Mesendoderm (in vitro differentiated cells): ENCODE measurements around the gene ETFB.

ENCODE experiments used
- DNase-seq: peaks from one replicate; pipeline ENCODE4 v3.0.0; 2013
- H2AK5ac ChIP-seq: 2 replicates; pipeline ENCODE4 v1.6.1; 2013; ENCODE audit warnings: low read length, inconsistent platforms
- H2BK120ac ChIP-seq: 2 replicates; pipeline ENCODE4 v1.6.1; 2013; ENCODE audit warnings: low read depth, mild to moderate bottlenecking, low read length, moderate library complexity, mixed read lengths
- H2BK15ac ChIP-seq: replicated peaks from 2 replicates; pipeline ENCODE4 v1.6.1; 2013; ENCODE audit warnings: low read depth, mild to moderate bottlenecking, moderate library complexity
- H2BK5ac ChIP-seq: 2 replicates; pipeline ENCODE4 v1.6.1; 2013; ENCODE audit warnings: low read length, inconsistent platforms
- H3K18ac ChIP-seq: 2 replicates; pipeline ENCODE4 v1.6.1; 2013; ENCODE audit warnings: mild to moderate bottlenecking, low read length, mixed read lengths
- H3K23ac ChIP-seq: one replicate; pipeline ENCODE4 v1.6.1; 2013; ENCODE audit warnings: low read length
- H3K27ac ChIP-seq: 2 replicates; pipeline ENCODE4 v1.5.1; 2013; ENCODE audit warnings: low read depth, mild to moderate bottlenecking, inconsistent platforms, low read length, moderate library complexity
- H3K27me3 ChIP-seq: 2 replicates; pipeline ENCODE4 v1.6.1; 2013; ENCODE audit warnings: low read length, control low read depth, mild to moderate bottlenecking, inconsistent platforms; ENCODE audit not compliant: insufficient read depth, poor library complexity
- H3K36me3 ChIP-seq: 2 replicates; pipeline ENCODE4 v1.6.1; 2013; ENCODE audit warnings: low read length, inconsistent platforms; ENCODE audit not compliant: control insufficient read depth, insufficient read depth
- H3K4ac ChIP-seq: one replicate; pipeline ENCODE4 v1.6.1; 2013; ENCODE audit warnings: low read depth, mild to moderate bottlenecking, low read length, moderate library complexity
- H3K4me1 ChIP-seq: 2 replicates; pipeline ENCODE4 v1.6.1; 2013; ENCODE audit warnings: low read depth, low read length, inconsistent platforms; ENCODE audit not compliant: control insufficient read depth
- H3K4me2 ChIP-seq: 2 replicates; pipeline ENCODE4 v1.6.1; 2013; ENCODE audit warnings: low read length
- H3K4me3 ChIP-seq: 2 replicates; pipeline ENCODE4 v1.5.1; 2013; ENCODE audit warnings: mild to moderate bottlenecking, low read length
- H3K56ac ChIP-seq: one replicate; pipeline ENCODE4 v1.6.1; 2013; ENCODE audit warnings: low read length
- H3K79me1 ChIP-seq: 2 replicates; pipeline ENCODE4 v1.6.1; 2013; ENCODE audit warnings: low read length, inconsistent platforms
- H3K79me2 ChIP-seq: 2 replicates; pipeline ENCODE4 v1.6.1; 2013; ENCODE audit warnings: mild to moderate bottlenecking, low read length; ENCODE audit not compliant: control insufficient read depth, insufficient read depth
- H3K9ac ChIP-seq: 2 replicates; pipeline ENCODE4 v1.6.1; 2013; ENCODE audit warnings: low read length, inconsistent platforms
- H4K5ac ChIP-seq: one replicate; pipeline ENCODE4 v1.6.1; 2013; ENCODE audit warnings: low read length
- H4K8ac ChIP-seq: one replicate; pipeline ENCODE4 v1.6.1; 2013; ENCODE audit warnings: low read depth, mild to moderate bottlenecking, control low read depth, low read length, moderate library complexity
- WGBS: extraction: QIAGEN DNeasy Blood & Tissue Kit; methylation state at CpG from one replicate; pipeline ENCODE4 v1.1.7; 2013; ENCODE audit warnings: low lambda C conversion rate, missing lambda C conversion rate; ENCODE audit not compliant: insufficient coverage; ENCODE audit errors: extremely low coverage; 5-methylcytosine and 5-hydroxymethylcytosine counted together

ETFB gene

GRCh38 chr19:51331193-51331592, 35.0 kb downstream of the ETFB start:
- no peak overlapping the region for H3K23ac ChIP-seq
- no peak overlapping the region for H2AK5ac ChIP-seq
- no peak overlapping the region for H3K4ac ChIP-seq
- H3K18ac ChIP-seq = no peak overlapping the region
- no peak overlapping the region for H2BK120ac ChIP-seq
- H3K27me3 ChIP-seq = no peaks in the 10 kb centered on the region
- H3K79me1 ChIP-seq = no peaks in the 10 kb centered on the region
- no peak overlapping the region for H3K9ac ChIP-seq
- H3K4me2 ChIP-seq = no peak overlapping the region
- no peak overlapping the region for H4K5ac ChIP-seq
- H2BK5ac ChIP-seq = no peak overlapping the region
- no peak overlapping the region for H3K56ac ChIP-seq
- H3K4me3 ChIP-seq = no peak overlapping the region
- H3K36me3 ChIP-seq = no peaks in the 10 kb centered on the region
- H3K79me2 ChIP-seq = no peaks in the 10 kb centered on the region
- no peak for DNase-seq
- H4K8ac ChIP-seq = no peak overlapping the region
- WGBS = no CpG with 5 or more reads among the region's 3 CpGs
- H2BK15ac ChIP-seq = no peak overlapping the region
- no peaks in the 10 kb centered on the region for H3K4me1 ChIP-seq
- no peak overlapping the region for H3K27ac ChIP-seq

GRCh38 chr19:51330366-51330765, 35.8 kb downstream of the ETFB start:
- no peak overlapping the region for H3K23ac ChIP-seq
- H3K36me3 ChIP-seq = no peaks in the 10 kb centered on the region
- no peak overlapping the region for H2BK120ac ChIP-seq
- no peaks in the 10 kb centered on the region for H3K79me2 ChIP-seq
- H3K18ac ChIP-seq = no peak overlapping the region
- no peak overlapping the region for H3K4me2 ChIP-seq
- no peak overlapping the region for H3K56ac ChIP-seq
- no peak overlapping the region for H3K4ac ChIP-seq
- no peaks in the 10 kb centered on the region for H3K79me1 ChIP-seq
- DNase-seq = no peak
- H2BK15ac ChIP-seq = no peak overlapping the region
- WGBS = no CpG with 5 or more reads among the region's 4 CpGs
- H4K8ac ChIP-seq = no peak overlapping the region
- H3K9ac ChIP-seq = no peak overlapping the region
- no peak overlapping the region for H2BK5ac ChIP-seq
- no peaks in the 10 kb centered on the region for H3K27me3 ChIP-seq
- H3K27ac ChIP-seq = no peak overlapping the region
- no peak overlapping the region for H3K4me3 ChIP-seq
- H2AK5ac ChIP-seq = no peak overlapping the region
- H3K4me1 ChIP-seq = no peaks in the 10 kb centered on the region
- no peak overlapping the region for H4K5ac ChIP-seq

GRCh38 chr19:51329411-51329810, 36.8 kb downstream of the ETFB start:
- H3K23ac ChIP-seq = no peak overlapping the region
- H2BK15ac ChIP-seq = no peak overlapping the region
- no peak overlapping the region for H3K56ac ChIP-seq
- no peaks in the 10 kb centered on the region for H3K27me3 ChIP-seq
- H4K8ac ChIP-seq = no peak overlapping the region
- no peak for DNase-seq
- no peak overlapping the region for H2BK120ac ChIP-seq
- no peak overlapping the region for H4K5ac ChIP-seq
- H2BK5ac ChIP-seq = no peak overlapping the region
- no peaks in the 10 kb centered on the region for H3K79me2 ChIP-seq
- no peak overlapping the region for H3K4me3 ChIP-seq
- H3K79me1 ChIP-seq = no peaks in the 10 kb centered on the region
- no peak overlapping the region for H3K4ac ChIP-seq
- H3K4me2 ChIP-seq = no peak overlapping the region
- no peak overlapping the region for H3K27ac ChIP-seq
- H3K9ac ChIP-seq = no peak overlapping the region
- no CpG with 5 or more reads among the region's 5 CpGs for WGBS
- no peaks in the 10 kb centered on the region for H3K36me3 ChIP-seq
- no peak overlapping the region for H3K18ac ChIP-seq
- no peak overlapping the region for H2AK5ac ChIP-seq
- H3K4me1 ChIP-seq = no peaks in the 10 kb centered on the region

- Histone ChIP-seq H2BK5ac (no peak overlapping the region), H3K9ac (peak overlapping the region; percentile 79), H3K27me3 (no peaks in the 10 kb centered on the region), H2BK120ac (no peak overlapping the region), H3K27ac (no peak overlapping the region), H3K56ac (peak overlapping the region; percentile 91), H4K5ac (no peak overlapping the region), H3K79me1 (no peaks in the 10 kb centered on the region), H3K4me1 (no peaks in the 10 kb centered on the region), H3K4me2 (peak overlapping the region; percentile 71), H2BK15ac (no peak overlapping the region), H3K36me3 (no peaks in the 10 kb centered on the region), H2AK5ac (no peak overlapping the region), H4K8ac (no peak overlapping the region), H3K18ac (peak overlapping the region; percentile 24), H3K23ac (no peak overlapping the region), H3K79me2 (no peaks in the 10 kb centered on the region), H3K4ac (no peak overlapping the region), H3K4me3 (no peak overlapping the region)
- WGBS = no CpG with 5 or more reads among the region's 75 CpGs
- DNase-seq = peak; percentile 82
Measured at GRCh38 chr19:51327066-51328001, 38.9 kb downstream of the ETFB start.

GRCh38 chr19:51326216-51327065, 39.7 kb downstream of the ETFB start:
- no peaks in the 10 kb centered on the region for H3K79me1 ChIP-seq
- H3K4me3 ChIP-seq = no peak overlapping the region
- H3K9ac ChIP-seq = no peak overlapping the region
- no peaks in the 10 kb centered on the region for H3K36me3 ChIP-seq
- no peak overlapping the region for H4K5ac ChIP-seq
- no peak overlapping the region for H3K56ac ChIP-seq
- DNase-seq = no peak
- H3K4ac ChIP-seq = no peak overlapping the region
- no CpG with 5 or more reads among the region's 36 CpGs for WGBS
- H3K27me3 ChIP-seq = no peaks in the 10 kb centered on the region
- H3K18ac ChIP-seq = no peak overlapping the region
- no peaks in the 10 kb centered on the region for H3K79me2 ChIP-seq
- H3K23ac ChIP-seq = no peak overlapping the region
- H3K27ac ChIP-seq = no peak overlapping the region
- no peak overlapping the region for H2BK5ac ChIP-seq
- H3K4me2 ChIP-seq = no peak overlapping the region
- no peaks in the 10 kb centered on the region for H3K4me1 ChIP-seq
- no peak overlapping the region for H2BK120ac ChIP-seq
- H4K8ac ChIP-seq = no peak overlapping the region
- no peak overlapping the region for H2AK5ac ChIP-seq
- no peak overlapping the region for H2BK15ac ChIP-seq
